ENCODE data around the gene PXYLP1.

PXYLP1 gene

GRCh38 chr3:141272906-141273662, 41.5 kb downstream of the PXYLP1 start:
- no peak for DNase-seq (ENCODE audit: low read depth)

- no peak for DNase-seq (ENCODE audit: low read depth)
Observed at GRCh38 chr3:141273700-141274410, 42.2 kb downstream of the PXYLP1 start.

GRCh38 chr3:141274411-141275031, 42.9 kb downstream of the PXYLP1 start:
- DNase-seq (ENCODE audit: low read depth) = no peak

- DNase-seq (ENCODE audit: low read depth) = no peak
Observed at GRCh38 chr3:141275032-141275422, 43.4 kb downstream of the PXYLP1 start.

- DNase-seq (ENCODE audit: low read depth) = no peak
Observed at GRCh38 chr3:141275511-141275910, 43.9 kb downstream of the PXYLP1 start.

GRCh38 chr3:141275973-141276372, 44.3 kb downstream of the PXYLP1 start:
- DNase-seq (ENCODE audit: low read depth) = no peak

- no peak for DNase-seq (ENCODE audit: low read depth)
Observed at GRCh38 chr3:141276398-141276797, 44.8 kb downstream of the PXYLP1 start.

- DNase-seq (ENCODE audit: low read depth) = no peak
Observed at GRCh38 chr3:141277451-141277850, 45.8 kb downstream of the PXYLP1 start.

GRCh38 chr3:141278196-141279076, 46.8 kb downstream of the PXYLP1 start:
- no peak for DNase-seq (ENCODE audit: low read depth)

GRCh38 chr3:141279077-141279967, 47.7 kb downstream of the PXYLP1 start:
- no peak for DNase-seq (ENCODE audit: low read depth)

GRCh38 chr3:141280086-141280485, 48.5 kb downstream of the PXYLP1 start:
- DNase-seq (ENCODE audit: low read depth) = no peak

- DNase-seq (ENCODE audit: low read depth) = no peak
Observed at GRCh38 chr3:141280690-141281089, 49.1 kb downstream of the PXYLP1 start.

GRCh38 chr3:141285570-141285969, 53.9 kb downstream of the PXYLP1 start:
- no peak for DNase-seq (ENCODE audit: low read depth)

GRCh38 chr3:141286856-141287255, 55.2 kb downstream of the PXYLP1 start:
- no peak for DNase-seq (ENCODE audit: low read depth)

- no peak for DNase-seq (ENCODE audit: low read depth)
Observed at GRCh38 chr3:141287326-141287725, 55.7 kb downstream of the PXYLP1 start.

GRCh38 chr3:141288336-141288990, 56.8 kb downstream of the PXYLP1 start:
- DNase-seq (ENCODE audit: low read depth) = no peak

- no peak for DNase-seq (ENCODE audit: low read depth)
Observed at GRCh38 chr3:141289228-141289772, 57.7 kb downstream of the PXYLP1 start.

GRCh38 chr3:141291559-141292355, 60.1 kb downstream of the PXYLP1 start:
- no peak for DNase-seq (ENCODE audit: low read depth)

- DNase-seq (ENCODE audit: low read depth) = no peak
Observed at GRCh38 chr3:141292356-141293058, 60.9 kb downstream of the PXYLP1 start.
